HFF-Myc (cell line): Measurements from ENCODE around the gene CXXC1.
A peak's percentile ranks its signal among the peaks of the same experiment; 100 is the strongest.

ENCODE experiments used
- DNase-seq: peaks from one replicate; pipeline ENCODE4 v3.0.0-alpha.2; 2011; ENCODE audit warnings: low read depth; ENCODE audit errors: extremely low read depth
- H3K4me3 ChIP-seq: replicated peaks from 2 replicates; pipeline ENCODE4 v1.5.1; 2011; ENCODE audit warnings: low read depth, mild to moderate bottlenecking, control low read depth, low read length
- CTCF ChIP-seq: IDR thresholded peaks from 2 replicates; pipeline ENCODE4 v1.5.1; 2012; ENCODE audit warnings: mild to moderate bottlenecking, low read depth, low read length, control low read depth; ENCODE audit errors: missing control alignments

Gene CXXC1

GRCh38 chr18:50280707-50281294 lies 6.7 kb downstream of the CXXC1 start:
- DNase-seq, result no peak
- peak overlapping the region; percentile 94 for H3K4me3 ChIP-seq
- TF ChIP-seq CTCF, result no peak

- DNase-seq, result no peak
- TF ChIP-seq CTCF, result no peak
- peak overlapping the region; percentile 94 for H3K4me3 ChIP-seq
Measured at GRCh38 chr18:50279752-50280151, 7.7 kb downstream of the CXXC1 start.

GRCh38 chr18:50277942-50278341 lies 9.6 kb downstream of the CXXC1 start:
- H3K4me3 ChIP-seq, result no peak overlapping the region
- no peak for DNase-seq
- TF ChIP-seq CTCF, result no peak

- H3K4me3 ChIP-seq, result no peak overlapping the region
- DNase-seq, result no peak
- no peak for TF ChIP-seq CTCF
Measured at GRCh38 chr18:50276452-50276851, 11.0 kb downstream of the CXXC1 start.

GRCh38 chr18:50275503-50276036 lies 11.9 kb downstream of the CXXC1 start:
- H3K4me3 ChIP-seq, result no peak overlapping the region

GRCh38 chr18:50274941-50275340 lies 12.6 kb downstream of the CXXC1 start:
- no peak for DNase-seq
- no peak overlapping the region for H3K4me3 ChIP-seq
- TF ChIP-seq CTCF, result no peak

More at GRCh38 chr18:50275503-50276036, 11.9 kb downstream of the CXXC1 start:
- no peak for DNase-seq
- no peak for TF ChIP-seq CTCF

GRCh38 chr18:50274044-50274442 lies 13.4 kb downstream of the CXXC1 start:
- DNase-seq, result no peak
- no peak for TF ChIP-seq CTCF

More at GRCh38 chr18:50274044-50274442, 13.4 kb downstream of the CXXC1 start:
- H3K4me3 ChIP-seq, result no peak overlapping the region
